ENCODE results near the gene PLEKHA8.

GRCh38 chr7:30150711-30151110, 122.5 kb downstream of the PLEKHA8 start:
- TF ChIP-seq GATA2 (IDR thresholded peaks at IDR 0.05; ENCODE audit: low read depth, low read length) (no peak), GATA3 (IDR thresholded peaks at IDR 0.05; ENCODE audit: low read depth, low read length) (no peak)
